ENCODE results near the gene PARP11. TPM values are rescaled to one million over a fixed set of nuclear protein-coding genes. Genes with fewer than 3 reads are reported as not detected.

Gene PARP11
- total RNA-seq, 1 experiment from 2014 or later = 8.0 TPM

GRCh38 chr12:3809357-3810015 is 63.7 kb downstream of the PARP11 start:
- no peaks in the 10 kb centered on the region for H3K27me3 Mint-ChIP-seq (ENCODE audit: low read depth)
- H3K27ac Mint-ChIP-seq = no peak overlapping the region; the same call in 1 of the 2 replicates
- CTCF ChIA-PET = interaction anchor here (1.3 to 1.4 kb wide), 2 partner anchors 467 to 509 kb away, joined by 3 to 5 read pairs; no protein-coding TSS in a partner anchor
- no peak overlapping the region for H3K4me3 Mint-ChIP-seq
- H3K4me1 Mint-ChIP-seq = peaks cover 9% of the 10 kb centered on the region
- no peak for ATAC-seq
- TF ChIP-seq ESRRA (CRISPR knock-in tag; IDR thresholded peaks at IDR 0.05; ENCODE audit: borderline replicate concordance) (no peak), SOX15 (CRISPR knock-in tag; IDR thresholded peaks at IDR 0.05) (no peak), IRF1 (CRISPR knock-in tag; IDR thresholded peaks at IDR 0.05) (no peak)
- H3K36me3 Mint-ChIP-seq = peaks cover 3% of the 10 kb centered on the region; the same call in 1 of the 2 replicates
- H3K9me3 Mint-ChIP-seq = no peaks in the 10 kb centered on the region
- no peak for DNase-seq (ENCODE audit: low spot score)
- POLR2A ChIA-PET = no interaction called here

GRCh38 chr12:3805077-3805476 is 68.1 kb downstream of the PARP11 start:
- H3K27me3 Mint-ChIP-seq (ENCODE audit: low read depth) = no peaks in the 10 kb centered on the region
- H3K27ac Mint-ChIP-seq = no peak overlapping the region
- peaks cover 8% of the 10 kb centered on the region for H3K4me1 Mint-ChIP-seq
- no peak overlapping the region for H3K4me3 Mint-ChIP-seq
- CTCF ChIA-PET = interaction anchor here (0.6 to 3.7 kb wide), 7 partner anchors 14 to 505 kb away, joined by 3 to 40 read pairs (median 10); no protein-coding TSS in a partner anchor
- H3K36me3 Mint-ChIP-seq = no peaks in the 10 kb centered on the region
- TF ChIP-seq CREB1 (CRISPR knock-in tag; IDR thresholded peaks at IDR 0.05) (no peak), NR1H2 (CRISPR knock-in tag; IDR thresholded peaks at IDR 0.05) (no peak), USF2 (CRISPR knock-in tag; IDR thresholded peaks at IDR 0.05) (no peak)
- POLR2A ChIA-PET = no interaction called here
- H3K9me3 Mint-ChIP-seq = no peaks in the 10 kb centered on the region
- no peak for DNase-seq (ENCODE audit: low spot score)
- no peak for ATAC-seq

- POLR2A ChIA-PET = interaction anchor here (0.9 kb wide), 1 partner anchor 137 kb away, joined by 3 read pairs; no protein-coding TSS in a partner anchor
- peak; percentile 80 for DNase-seq (ENCODE audit: low spot score)
- Mint-ChIP-seq H3K4me3 (no peak overlapping the region), H3K36me3 (no peaks in the 10 kb centered on the region), H3K27ac (no peak overlapping the region), H3K27me3 (ENCODE audit: low read depth) (no peaks in the 10 kb centered on the region), H3K4me1 (no peaks in the 10 kb centered on the region), H3K9me3 (no peaks in the 10 kb centered on the region)
- peak; percentile 92 for ATAC-seq
- CTCF ChIA-PET = interaction anchor here (0.6 to 3.7 kb wide), 58 partner anchors 8 to 529 kb away, joined by 3 to 40 read pairs (median 5); partner anchors contain the start of gene CRACR2A
- peak; percentile 51 for TF ChIP-seq CTCF (IDR thresholded peaks at IDR 0.05)
- no peak for TF ChIP-seq GABPB1 (CRISPR knock-in tag; IDR thresholded peaks at IDR 0.05)
Observed at GRCh38 chr12:3803865-3804472, 69.2 kb downstream of the PARP11 start.

GRCh38 chr12:3802721-3803120 is 70.5 kb downstream of the PARP11 start:
- H3K27me3 Mint-ChIP-seq (ENCODE audit: low read depth) = no peaks in the 10 kb centered on the region
- H3K36me3 Mint-ChIP-seq = peaks cover 10% of the 10 kb centered on the region
- H3K27ac Mint-ChIP-seq = no peak overlapping the region
- peaks cover 8% of the 10 kb centered on the region for H3K9me3 Mint-ChIP-seq
- ATAC-seq (no peak), DNase-seq (ENCODE audit: low spot score) (no peak)
- peaks cover 6% of the 10 kb centered on the region for H3K4me1 Mint-ChIP-seq
- ChIA-PET CTCF (interaction anchor here (1.7 to 3.7 kb wide), 4 partner anchors 8 to 503 kb away, joined by 4 to 40 read pairs (median 18); no protein-coding TSS in a partner anchor), POLR2A (no interaction called here)
- no peak overlapping the region for H3K4me3 Mint-ChIP-seq
- TF ChIP-seq OVOL2 (CRISPR knock-in tag; IDR thresholded peaks at IDR 0.05; ENCODE audit: borderline replicate concordance) (no peak), ZNF671 (CRISPR knock-in tag; IDR thresholded peaks at IDR 0.05) (no peak), FOXJ3 (CRISPR knock-in tag; IDR thresholded peaks at IDR 0.05; ENCODE audit: borderline replicate concordance) (no peak), NR1H2 (CRISPR knock-in tag; IDR thresholded peaks at IDR 0.05) (no peak), EMX1 (CRISPR knock-in tag; IDR thresholded peaks at IDR 0.05) (no peak), SMAD3 (CRISPR knock-in tag; IDR thresholded peaks at IDR 0.05; ENCODE audit: borderline replicate concordance) (no peak), ZNF416 (CRISPR knock-in tag; IDR thresholded peaks at IDR 0.05) (no peak), ZSCAN18 (CRISPR knock-in tag; IDR thresholded peaks at IDR 0.05) (no peak), CDX4 (CRISPR knock-in tag; IDR thresholded peaks at IDR 0.05; ENCODE audit: borderline replicate concordance) (no peak), E2F1 (CRISPR knock-in tag; IDR thresholded peaks at IDR 0.05) (no peak), ZNF396 (CRISPR knock-in tag; IDR thresholded peaks at IDR 0.05; ENCODE audit: borderline replicate concordance) (no peak), TCF7 (CRISPR knock-in tag; IDR thresholded peaks at IDR 0.05; ENCODE audit: low read depth) (no peak), ZMAT4 (CRISPR knock-in tag; IDR thresholded peaks at IDR 0.05) (no peak)

All from WTC11 (cell line).